K562 (cell line): Measurements from ENCODE around the gene AGPAT4. TPM values are rescaled to one million over a fixed set of nuclear protein-coding genes. Genes with fewer than 3 reads are reported as not detected.
A peak's percentile ranks its signal among the peaks of the same experiment; 100 is the strongest.

Source experiments
- ASH1L ChIP-seq: fragments of 450-650 bp; IDR thresholded peaks from 2 replicates; pipeline ENCODE4 v1.6.1; 2018; ENCODE audit warnings: borderline replicate concordance, mild to moderate bottlenecking, low read depth; ENCODE audit not compliant: partially characterized antibody
- ATF3 ChIP-seq, 2 experiments: fragments of 450-650 bp in 1 of 2; sonication (generic) in 1 of 2; formaldehyde crosslinking in 1 of 2; IDR thresholded peaks in 1 of 2; conservative IDR thresholded peaks in 1 of 2; 2 replicates each; pipeline versions ENCODE4 v1.6.1 to v1.8.1; 2016 to 2023; ENCODE audit warnings: mild to moderate bottlenecking in 2 of 2, moderate library complexity in 2 of 2, inconsistent platforms in 1 of 2, missing genetic modification reagents in 1 of 2
- CBFA2T2 ChIP-seq: fragments of 450-650 bp; conservative IDR thresholded peaks from 2 replicates; pipeline ENCODE4 v1.6.1; 2017; ENCODE audit warnings: mild to moderate bottlenecking
- CEBPG ChIP-seq, 3 experiments: fragments of 200-800 bp in 1 of 3; sonication (Bioruptor generic) in 1 of 3; sonication (generic) in 1 of 3; formaldehyde crosslinking in 1 of 3; IDR thresholded peaks in 2 of 3; conservative IDR thresholded peaks in 1 of 3; 2 replicates each; pipeline versions ENCODE4 v1.6.1 to v1.8.0; 2016 to 2022; ENCODE audit warnings: missing compliant biosample characterization in 2 of 3, missing genetic modification characterization in 2 of 3, mild to moderate bottlenecking in 1 of 3, missing genetic modification reagents in 1 of 3
- CHAMP1 ChIP-seq: fragments of 450-650 bp; IDR thresholded peaks from 2 replicates; pipeline ENCODE4 v1.6.1; 2016; ENCODE audit warnings: mild to moderate bottlenecking
- COPS2 ChIP-seq: fragments of 450-650 bp; conservative IDR thresholded peaks from 2 replicates; pipeline ENCODE4 v1.6.1; 2016; ENCODE audit warnings: mild to moderate bottlenecking, moderate library complexity
- FOXO4 ChIP-seq: fragments of 450-650 bp; formaldehyde crosslinking; IDR thresholded peaks from 2 replicates; pipeline ENCODE4 v1.4.0; 2020; ENCODE audit warnings: mild to moderate bottlenecking, moderate library complexity
- MXD1 ChIP-seq: fragments of 250-450 bp; sonication (Bioruptor Pico); IDR thresholded peaks from 2 replicates; pipeline ENCODE4 v1.8.0; 2021; ENCODE audit warnings: borderline replicate concordance, mild to moderate bottlenecking, moderate library complexity; ENCODE audit not compliant: poor library complexity, severe bottlenecking
- NCOA4 ChIP-seq: fragments of 450-650 bp; IDR thresholded peaks from 2 replicates; pipeline ENCODE4 v1.6.1; 2018; ENCODE audit warnings: mild to moderate bottlenecking; ENCODE audit not compliant: partially characterized antibody
- NEUROD1 ChIP-seq: fragments of 150-350 bp; IDR thresholded peaks from 2 replicates; pipeline ENCODE4 v1.6.1; 2014; ENCODE audit warnings: borderline replicate concordance, low read length, low read depth; ENCODE audit not compliant: partially characterized antibody
- NFRKB ChIP-seq: fragments of 450-650 bp; IDR thresholded peaks from 2 replicates; pipeline ENCODE4 v1.6.1; 2016; ENCODE audit warnings: low read depth
- PHB ChIP-seq: fragments of 250-450 bp; sonication (Bioruptor Pico); IDR thresholded peaks from 2 replicates; pipeline ENCODE4 v1.5.0; 2021
- PTTG1 ChIP-seq: fragments of 450-650 bp; IDR thresholded peaks from 2 replicates; pipeline ENCODE4 v1.6.1; 2016; ENCODE audit warnings: low read depth, mild to moderate bottlenecking, missing genetic modification characterization, missing compliant biosample characterization
- SIX5 ChIP-seq, 2 experiments: IDR thresholded peaks; 2 replicates each; pipeline ENCODE4 v1.6.1; 2011; ENCODE audit warnings: low read length in 2 of 2, borderline replicate concordance in 1 of 2, low read depth in 1 of 2, mild to moderate bottlenecking in 1 of 2, moderate library complexity in 1 of 2; ENCODE audit not compliant: insufficient read depth in 1 of 2
- TCF7L2 ChIP-seq: fragments of 150-350 bp; IDR thresholded peaks from 2 replicates; pipeline ENCODE4 v1.6.1; 2016; ENCODE audit warnings: low read depth, mild to moderate bottlenecking, low read length, moderate library complexity
- ZBTB1 ChIP-seq: sonication (generic); formaldehyde crosslinking; IDR thresholded peaks from 2 replicates; pipeline ENCODE4 v1.8.1; 2023; ENCODE audit warnings: missing genetic modification reagents, low read depth, mild to moderate bottlenecking, borderline replicate concordance
- ZBTB17 ChIP-seq: fragments of 450-650 bp; formaldehyde crosslinking; IDR thresholded peaks from 2 replicates; pipeline ENCODE4 v1.4.0; 2020; ENCODE audit warnings: mild to moderate bottlenecking
- ZBTB2 ChIP-seq: fragments of 450-650 bp; IDR thresholded peaks from 2 replicates; pipeline ENCODE4 v1.6.1; 2016; ENCODE audit warnings: antibody characterized with exemption
- polyA plus RNA-seq, 8 experiments: library from polyadenylated mRNA; depleted of rRNA in 4 of 8; stranded (reverse) in 5 of 8; unstranded in 3 of 8; fragments of >200 nt; fragmentation: Nextera tagmentation in 2 of 8; fragmentation: Illumina TruSeq in 1 of 8; extraction: Ambion mirVana in 2 of 8; extraction: Trizol in 1 of 8; gene quantifications; 2 replicates each; pipeline versions ENCODE4 v1.2.1 to v1.2.3, GENCODE V29; 2011 to 2014; ENCODE audit warnings: inconsistent platforms in 1 of 8, missing spikeins in 1 of 8
- total RNA-seq, 7 experiments: library from RNA; depleted of rRNA in 6 of 7; stranded (reverse); fragments of >200 nt in 6 of 7; fragmentation: Illumina TruSeq in 2 of 7; extraction: Trizol in 2 of 7; gene quantifications; 2 replicates each; pipeline versions ENCODE4 v1.2.1 to v1.2.3, GENCODE V29; 2011 to 2021; ENCODE audit warnings: low replicate concordance in 1 of 7

Gene AGPAT4
- total and polyA plus RNA-seq, 9 of the 15 experiments (the other 6 are each of a cell fraction or from before 2014, with no cell fraction given): 2.2 to 15.0 (median 5.7) TPM

GRCh38 chr6:161273274-161273751 is 548 bp downstream of the AGPAT4 start (continued):
- TF ChIP-seq FOXO4 (CRISPR knock-in tag) (no peak), ZBTB1 (no peak), TCF7L2 (peak; percentile 60; the same call in 1 of the 2 replicates), ZBTB17 (CRISPR knock-in tag) (no peak), COPS2 (no peak), NCOA4 (no peak), ATF3 (IDR thresholded peaks at IDR 0.05) (no peak), ATF3 (CRISPR knock-in tag; conservative IDR thresholded peaks at IDR 0.05) (no peak), CBFA2T2 (no peak), ASH1L (no peak), ZBTB2 (no peak), SIX5 (IDR thresholded peaks at IDR 0.05; ENCODE audit: borderline replicate concordance in 1 of 2, insufficient read depth in 1 of 2, low read depth in 1 of 2, low read length in 2 of 2) (no peak), NFRKB (no peak), PTTG1 (tag) (no peak), MXD1 (CRISPR knock-in tag) (no peak), CEBPG (CRISPR knock-in tag; IDR thresholded peaks at IDR 0.05) (no peak), CEBPG (tag; conservative IDR thresholded peaks at IDR 0.05 in 1 of 2, IDR thresholded peaks at IDR 0.05 in 1 of 2) (no peak), PHB (no peak), CHAMP1 (no peak), NEUROD1 (peak; percentile 37)
